Measurements from ENCODE around the gene EPHA6.
A peak's percentile ranks its signal among the peaks of the same experiment; 100 is the strongest.

EPHA6 gene

DNA sequence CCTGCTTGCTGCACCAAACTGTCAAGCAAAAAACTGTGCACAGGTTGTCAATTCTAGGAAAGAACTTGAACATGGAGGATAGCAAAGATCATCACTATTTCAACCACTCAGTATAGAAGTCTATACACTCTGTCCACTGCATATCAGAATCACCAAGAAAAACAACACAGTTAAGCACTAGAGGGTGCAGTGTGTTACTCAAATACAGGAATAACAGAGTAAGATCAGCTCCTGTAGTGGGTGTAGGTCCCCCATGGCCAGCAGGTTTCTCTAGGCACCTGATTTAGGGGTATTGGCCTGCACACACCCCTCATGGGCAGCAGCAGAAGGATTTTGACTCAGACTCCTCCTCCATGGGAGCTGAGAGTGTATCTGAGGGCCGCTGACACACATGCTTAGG lies 464.1 kb downstream of the EPHA6 start:
- DNase-seq (ENCODE audit: low spot score), result no peak

DNA sequence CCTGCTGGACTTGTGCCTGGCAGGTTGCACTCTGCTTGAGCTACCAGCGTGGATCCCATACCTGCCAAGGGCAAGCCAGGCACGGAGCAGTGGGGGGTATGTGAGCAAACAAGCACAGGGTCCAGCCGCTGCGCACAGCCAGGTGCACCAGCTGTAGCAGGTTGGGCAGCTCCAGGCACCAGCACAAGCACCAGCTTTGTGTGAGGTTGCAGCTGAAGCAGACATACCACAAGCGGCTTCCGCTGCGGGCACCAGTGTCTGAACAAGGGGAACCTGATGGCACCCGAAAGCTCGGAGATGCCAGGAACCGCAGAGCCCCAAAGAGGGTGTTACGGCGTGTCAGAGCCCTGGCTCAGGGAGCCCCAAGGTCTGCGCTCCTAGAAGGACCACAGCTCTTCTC lies 477.5 kb downstream of the EPHA6 start:
- no peak for DNase-seq (ENCODE audit: low spot score)

DNA sequence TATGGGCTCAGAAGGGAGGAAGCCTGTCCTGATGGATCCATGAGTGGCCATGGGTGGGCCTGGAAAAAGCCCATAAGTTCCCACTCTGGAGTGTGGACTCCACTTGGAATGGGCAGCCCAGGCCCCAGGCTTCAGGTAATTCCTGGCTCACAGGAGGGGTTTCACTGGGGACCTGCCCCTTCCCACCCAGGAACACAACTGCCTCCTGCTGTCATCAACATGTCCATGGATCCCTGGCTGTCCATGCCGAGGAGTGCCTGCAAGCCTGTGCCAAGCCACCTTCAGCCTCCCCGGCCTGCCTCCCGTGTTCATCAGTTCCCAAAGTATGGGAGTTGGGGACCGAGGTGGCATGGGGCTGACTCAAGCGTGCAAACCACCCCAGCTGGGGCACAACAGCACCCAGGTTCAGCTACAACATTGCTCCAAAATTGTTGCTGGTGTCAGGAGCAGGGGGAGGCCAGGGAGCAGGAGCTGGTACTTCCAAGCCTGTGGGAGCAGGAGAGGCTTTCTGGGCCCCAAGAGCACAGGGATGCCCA lies 479.3 kb downstream of the EPHA6 start:
- no peak for DNase-seq (ENCODE audit: low spot score)

DNA sequence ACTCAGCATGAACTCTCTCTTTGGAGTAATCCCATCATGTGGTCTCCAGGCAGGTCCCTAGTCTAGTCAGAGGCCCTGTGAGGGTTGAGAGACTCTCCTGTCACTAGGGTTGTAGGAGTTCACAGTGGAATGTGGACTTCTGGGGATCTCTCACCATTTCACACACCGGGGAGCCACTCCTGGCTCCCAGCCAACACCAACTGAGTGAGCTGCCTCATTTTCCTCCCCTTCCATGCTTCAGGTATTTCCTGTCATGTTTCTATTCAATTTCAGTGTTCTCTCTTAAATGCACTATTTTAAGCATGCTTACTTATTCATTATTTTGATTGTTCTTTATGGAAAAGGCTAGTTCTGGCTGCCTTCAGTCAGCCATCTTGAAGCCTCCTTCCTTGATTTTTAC lies 482.6 kb downstream of the EPHA6 start:
- DNase-seq (ENCODE audit: low spot score), result no peak

- no peak for DNase-seq (ENCODE audit: low spot score)
Observed at GRCh38 chr3:97301114-97301513, 486.7 kb downstream of the EPHA6 start.

- no peak for DNase-seq (ENCODE audit: low spot score)
Observed at GRCh38 chr3:97306226-97306625, 491.8 kb downstream of the EPHA6 start.

- DNase-seq (ENCODE audit: low spot score), result no peak
Observed at GRCh38 chr3:97338375-97338774, 524.0 kb downstream of the EPHA6 start.

- DNase-seq (ENCODE audit: low spot score), result no peak
Observed at GRCh38 chr3:97340940-97341339, 526.5 kb downstream of the EPHA6 start.

DNA sequence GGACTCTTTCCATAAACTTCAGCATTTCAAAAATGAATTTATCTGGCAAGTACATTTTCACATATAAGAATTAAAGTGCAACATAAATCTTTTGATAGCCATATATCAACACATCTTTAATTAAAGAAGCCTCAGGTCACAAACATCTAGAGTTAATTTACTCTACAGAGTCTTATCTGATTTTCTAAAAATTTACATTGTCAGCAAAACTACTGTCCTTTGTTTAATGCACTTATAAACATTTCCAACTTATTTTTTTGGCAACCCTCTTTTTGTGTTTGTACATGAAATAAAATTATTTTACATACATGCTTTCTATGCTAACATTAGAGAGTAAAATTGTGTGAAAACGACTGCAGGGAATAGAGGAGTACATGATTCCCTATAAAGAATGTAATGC lies 533.4 kb downstream of the EPHA6 start:
- DNase-seq (ENCODE audit: low spot score), result no peak

DNA sequence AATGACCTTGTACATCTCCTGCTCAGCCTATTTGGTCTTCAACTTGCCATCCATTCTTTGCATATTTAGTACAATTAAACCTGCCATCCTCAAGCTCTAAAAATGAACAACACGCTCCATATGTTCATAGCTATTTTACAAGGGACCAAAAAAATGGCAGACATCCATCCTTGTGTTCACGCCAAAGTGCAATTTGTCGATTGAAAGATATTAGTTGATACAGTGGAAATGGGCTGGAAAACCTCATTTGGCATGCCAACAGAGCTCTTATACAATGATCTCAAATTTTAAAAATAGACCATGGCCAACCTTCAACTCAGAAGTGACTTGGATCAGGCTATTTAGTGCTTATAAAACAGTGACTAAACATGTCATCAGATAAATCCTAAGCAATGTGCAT lies 536.6 kb downstream of the EPHA6 start:
- peak; percentile 59 for DNase-seq (ENCODE audit: low spot score)

- DNase-seq (ENCODE audit: low spot score), result no peak
Observed at GRCh38 chr3:97353176-97353575, 538.8 kb downstream of the EPHA6 start.

- peak; percentile 18 for DNase-seq (ENCODE audit: low spot score)
Observed at GRCh38 chr3:97359977-97360376, 545.6 kb downstream of the EPHA6 start.

DNA sequence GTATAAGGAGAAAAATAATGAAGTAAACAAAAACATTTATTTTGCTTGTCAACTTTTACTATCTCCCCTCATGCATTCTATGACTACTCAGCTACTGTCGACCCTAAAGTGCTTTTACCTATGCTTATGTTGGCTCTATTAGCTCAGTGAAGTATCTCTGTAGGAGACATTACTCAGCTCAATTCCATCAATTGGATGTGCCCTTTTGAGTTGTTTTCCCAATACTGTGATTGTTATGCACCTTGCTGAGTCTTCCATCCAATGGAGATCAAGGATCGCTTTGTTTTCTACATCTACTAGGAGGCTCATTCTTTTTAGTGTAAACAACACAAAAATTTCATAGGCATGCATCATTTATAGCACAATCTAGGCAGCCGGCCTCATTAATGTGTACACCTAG lies 546.4 kb downstream of the EPHA6 start:
- DNase-seq (ENCODE audit: low spot score), result no peak

GRCh38 chr3:97384583-97384982 lies 570.2 kb downstream of the EPHA6 start:
- DNase-seq (ENCODE audit: low spot score), result no peak

GRCh38 chr3:97388774-97389173 lies 574.4 kb downstream of the EPHA6 start:
- DNase-seq (ENCODE audit: low spot score), result no peak

- peak; percentile 2 for DNase-seq (ENCODE audit: low spot score)
Observed at GRCh38 chr3:97389936-97390335, 575.5 kb downstream of the EPHA6 start.

DNA sequence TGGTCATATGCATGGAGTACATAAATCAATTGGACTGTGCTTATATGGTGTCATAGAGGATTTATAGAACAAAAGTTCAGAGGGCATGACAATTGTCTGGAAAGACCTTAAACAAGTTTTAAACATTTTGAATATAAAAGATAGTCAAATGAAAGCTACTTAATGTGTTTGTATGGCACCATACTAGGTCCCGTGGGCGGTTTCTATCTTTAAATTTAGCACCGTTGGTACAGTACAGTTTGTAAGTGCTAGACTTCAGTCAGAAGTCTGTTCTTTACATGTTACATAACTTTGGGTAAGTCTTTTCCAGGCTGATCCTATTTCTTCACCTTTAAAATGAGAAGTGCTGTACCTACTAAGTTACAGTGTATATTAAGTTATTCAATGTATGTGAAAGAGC lies 576.8 kb downstream of the EPHA6 start:
- DNase-seq (ENCODE audit: low spot score), result no peak

GRCh38 chr3:97409612-97410011 lies 595.2 kb downstream of the EPHA6 start:
- DNase-seq (ENCODE audit: low spot score), result no peak

DNA sequence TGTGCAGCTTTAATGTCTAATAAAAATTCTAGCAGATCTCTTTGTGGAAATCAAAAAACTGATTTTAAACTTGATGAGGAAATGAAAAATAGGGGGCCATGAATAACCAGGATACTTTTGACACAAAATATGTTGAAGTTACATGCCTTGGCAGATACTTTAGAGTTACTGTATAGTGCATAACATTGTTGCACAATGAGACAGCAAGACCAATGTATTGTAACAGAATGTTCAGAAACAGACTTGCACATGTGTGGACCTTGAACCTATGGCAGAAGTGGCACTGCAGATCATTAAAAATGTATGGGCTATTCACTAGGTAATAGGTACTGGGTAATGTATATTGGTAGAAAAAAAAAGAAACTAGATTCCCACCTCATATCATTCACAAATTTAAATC lies 607.2 kb downstream of the EPHA6 start:
- DNase-seq (ENCODE audit: low spot score), result no peak

GRCh38 chr3:97425002-97425401 lies 610.6 kb downstream of the EPHA6 start:
- DNase-seq (ENCODE audit: low spot score), result no peak

- DNase-seq (ENCODE audit: low spot score), result no peak
Observed at GRCh38 chr3:97430601-97431000, 616.2 kb downstream of the EPHA6 start.

DNA sequence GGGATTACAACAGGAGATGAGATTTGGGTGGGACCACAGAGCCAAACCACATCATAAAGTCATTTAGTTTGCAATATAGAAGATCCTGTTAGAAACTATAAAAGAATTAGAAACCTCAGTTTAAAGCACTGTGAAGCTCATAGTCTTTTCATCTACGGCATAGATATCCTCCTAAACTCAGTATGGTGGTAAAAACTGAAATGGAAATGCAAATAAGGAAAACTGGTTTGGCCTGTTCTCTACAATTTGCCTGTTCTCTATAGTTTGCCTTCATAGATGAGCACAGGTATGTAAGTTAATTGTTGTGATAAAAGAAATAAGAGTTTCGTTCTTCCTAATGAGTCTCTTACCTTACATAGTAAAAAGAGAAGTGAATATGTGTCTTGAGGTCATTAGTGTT lies 618.5 kb downstream of the EPHA6 start:
- DNase-seq (ENCODE audit: low spot score), result no peak

- no peak for DNase-seq (ENCODE audit: low spot score)
Observed at GRCh38 chr3:97438131-97438530, 623.7 kb downstream of the EPHA6 start.

GRCh38 chr3:97439373-97439772 lies 625.0 kb downstream of the EPHA6 start:
- no peak for DNase-seq (ENCODE audit: low spot score)

DNA sequence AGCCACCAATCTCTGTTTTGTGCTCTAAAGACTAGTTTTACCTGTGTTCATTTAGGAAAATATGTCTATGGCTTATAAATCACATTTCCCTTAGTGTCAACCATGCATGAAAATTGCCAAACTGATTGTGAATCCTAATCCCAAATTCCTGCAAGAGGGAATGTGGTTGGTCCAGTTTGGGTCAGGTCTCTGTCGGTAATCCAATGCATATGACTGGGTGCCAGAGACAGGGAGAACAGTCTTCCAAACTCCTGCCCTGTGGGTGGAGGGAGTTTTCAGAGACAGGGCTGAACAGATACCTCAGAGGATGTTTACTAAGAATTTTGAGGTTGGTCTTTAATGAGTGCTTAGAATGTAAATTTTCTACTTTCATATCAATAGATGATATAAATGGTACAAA lies 649.6 kb downstream of the EPHA6 start:
- DNase-seq (ENCODE audit: low spot score), result no peak

Data from Ammon's horn (tissue), 1 donor.